ENCODE measurements around the gene E2F6.

Gene E2F6, protein sequence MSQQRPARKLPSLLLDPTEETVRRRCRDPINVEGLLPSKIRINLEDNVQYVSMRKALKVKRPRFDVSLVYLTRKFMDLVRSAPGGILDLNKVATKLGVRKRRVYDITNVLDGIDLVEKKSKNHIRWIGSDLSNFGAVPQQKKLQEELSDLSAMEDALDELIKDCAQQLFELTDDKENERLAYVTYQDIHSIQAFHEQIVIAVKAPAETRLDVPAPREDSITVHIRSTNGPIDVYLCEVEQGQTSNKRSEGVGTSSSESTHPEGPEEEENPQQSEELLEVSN

GRCh38 chr2:11465485-11466306, at the start of gene E2F6:
E2F6 (minus strand) TSS chr2:11466161; CDS start chr2:11465879, 282 bp downstream.
- DNase-seq = peak; percentile 89

DNA sequence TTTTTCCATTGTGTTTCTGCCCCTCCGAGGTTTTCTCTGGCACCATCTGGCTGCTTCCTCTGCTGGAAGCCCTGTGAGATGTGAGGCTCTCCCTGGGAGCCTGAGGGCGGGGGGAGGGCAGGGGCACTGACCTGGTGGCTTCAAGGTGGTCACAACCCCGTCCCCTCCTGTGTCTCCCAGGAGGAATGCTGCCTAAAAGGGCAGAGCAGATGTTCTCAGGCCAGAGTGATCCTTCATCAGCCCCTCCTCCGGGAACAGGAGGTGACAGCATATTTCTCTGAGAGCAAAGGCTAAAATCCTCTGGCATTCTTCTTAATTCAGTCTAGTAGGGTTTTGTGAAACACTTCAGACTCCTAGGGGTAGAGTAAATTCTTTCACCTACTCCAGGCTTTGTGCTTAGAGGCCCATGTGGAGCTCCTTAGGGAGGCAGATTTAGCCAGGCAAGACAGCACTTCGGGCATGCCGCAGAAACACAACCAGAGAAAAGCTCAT, 49.6 kb upstream of the E2F6 start:
- no peak for DNase-seq

GRCh38 chr2:11514904-11515303, 48.9 kb upstream of the E2F6 start:
- no peak for DNase-seq

DNA sequence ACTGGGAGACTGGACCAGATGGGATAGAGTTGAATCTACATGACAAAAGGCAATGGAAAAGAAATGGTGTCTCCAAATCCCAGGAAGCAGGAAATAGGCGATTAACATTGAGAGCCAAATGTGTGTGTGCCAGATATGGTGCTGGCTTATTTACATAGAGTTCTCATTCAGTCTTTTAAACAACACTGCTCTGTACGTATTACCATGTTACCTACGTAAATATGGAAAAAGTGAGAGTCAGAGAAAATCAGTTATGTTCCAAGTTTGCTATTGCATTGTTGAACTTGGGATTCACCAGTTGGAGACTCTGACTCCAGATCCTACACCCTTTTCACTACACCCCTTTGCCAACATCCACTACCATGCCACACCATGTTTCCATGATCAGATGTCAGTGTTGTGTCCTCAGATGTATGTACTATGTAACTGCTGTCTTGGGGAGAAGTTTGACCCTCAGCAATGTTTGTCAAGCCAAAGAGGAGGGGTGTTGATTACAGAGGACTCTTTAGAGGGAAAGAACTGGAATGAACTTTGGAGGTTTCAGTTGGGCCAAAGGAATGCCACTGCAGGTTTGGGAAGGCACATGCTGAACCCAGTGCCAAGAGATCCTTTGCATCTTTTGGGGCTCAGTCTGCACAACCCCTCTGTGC, 48.2 kb upstream of the E2F6 start:
- DNase-seq = no peak

- DNase-seq = no peak
These were observed 47.4 kb upstream of the E2F6 start for GRCh38 chr2:11513319-11513718.

GRCh38 chr2:11512431-11512830, 46.5 kb upstream of the E2F6 start:
- no peak for DNase-seq

DNA sequence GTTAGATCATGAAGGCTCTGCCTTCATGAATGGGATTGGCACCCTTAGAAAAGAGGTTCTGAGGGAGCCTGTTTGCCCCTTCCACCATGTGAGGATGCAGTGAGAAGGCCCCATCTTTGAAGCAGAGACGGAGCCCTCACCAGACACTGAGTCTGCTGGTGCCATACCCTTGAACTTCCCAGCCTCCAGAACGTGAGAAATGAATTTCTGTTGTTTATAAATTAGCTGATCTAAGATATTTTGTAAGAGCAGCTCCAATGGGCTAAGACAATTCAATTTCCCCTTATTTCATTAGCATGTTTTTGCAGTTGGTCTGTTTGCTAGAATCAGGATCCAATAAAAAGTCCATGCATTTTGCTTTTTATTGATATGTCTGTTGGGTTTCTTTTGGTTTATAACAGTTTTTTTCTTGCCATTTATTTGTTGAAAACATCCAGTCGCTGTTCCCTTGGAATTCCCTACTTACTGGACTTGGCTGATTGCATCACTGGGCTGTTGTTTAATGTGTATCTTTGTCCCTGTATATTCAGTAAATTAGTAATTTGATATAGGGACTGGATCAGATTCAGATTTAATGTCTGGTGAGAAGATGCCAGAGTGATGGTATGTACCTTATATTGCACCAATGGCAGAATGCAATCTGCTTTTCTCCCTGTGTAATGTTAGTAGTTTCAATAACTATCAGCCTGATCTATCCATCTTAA, 43.8 kb upstream of the E2F6 start:
- DNase-seq = no peak

DNA sequence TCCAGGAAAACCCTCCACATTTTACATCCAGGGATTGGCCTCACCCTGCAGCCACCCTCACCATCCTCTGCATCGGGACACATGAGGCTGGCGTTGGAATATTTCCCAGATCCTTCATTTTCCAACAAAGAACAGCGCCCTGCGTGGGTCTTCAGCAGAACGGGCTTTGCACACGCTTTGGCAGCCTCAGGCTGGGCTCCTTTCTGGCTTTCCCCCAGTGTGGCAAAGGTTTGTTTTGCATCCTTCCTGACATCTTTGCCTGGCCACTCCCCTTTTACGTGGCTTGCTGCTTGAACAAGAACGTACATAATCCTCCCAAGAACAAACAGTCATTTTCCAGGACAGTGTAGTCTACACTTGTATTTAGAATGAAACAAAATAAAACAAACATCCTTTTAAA, 42.3 kb upstream of the E2F6 start:
- no peak for DNase-seq

- no peak for DNase-seq
These were observed 41.6 kb upstream of the E2F6 start for GRCh38 chr2:11507517-11507916.

DNA sequence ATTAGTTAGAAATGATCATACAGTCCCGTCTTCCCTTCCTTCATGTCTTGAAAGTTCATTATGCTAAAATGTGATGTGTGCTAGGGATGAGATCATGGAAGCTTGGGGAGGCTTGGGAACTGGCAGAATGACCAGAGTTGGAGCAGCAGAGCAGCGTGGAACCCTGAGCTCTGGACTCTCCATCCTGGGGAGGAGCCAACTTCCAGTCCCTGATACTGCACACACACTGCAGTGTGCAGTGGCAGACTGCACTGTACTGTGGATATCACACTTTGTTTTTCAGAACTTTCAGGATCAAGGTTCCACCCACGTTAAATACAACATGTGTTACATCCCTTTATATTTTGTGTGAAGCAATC, 40.6 kb upstream of the E2F6 start:
- DNase-seq = no peak

GRCh38 chr2:11505652-11506610, 40.0 kb upstream of the E2F6 start:
- DNase-seq = no peak

DNA sequence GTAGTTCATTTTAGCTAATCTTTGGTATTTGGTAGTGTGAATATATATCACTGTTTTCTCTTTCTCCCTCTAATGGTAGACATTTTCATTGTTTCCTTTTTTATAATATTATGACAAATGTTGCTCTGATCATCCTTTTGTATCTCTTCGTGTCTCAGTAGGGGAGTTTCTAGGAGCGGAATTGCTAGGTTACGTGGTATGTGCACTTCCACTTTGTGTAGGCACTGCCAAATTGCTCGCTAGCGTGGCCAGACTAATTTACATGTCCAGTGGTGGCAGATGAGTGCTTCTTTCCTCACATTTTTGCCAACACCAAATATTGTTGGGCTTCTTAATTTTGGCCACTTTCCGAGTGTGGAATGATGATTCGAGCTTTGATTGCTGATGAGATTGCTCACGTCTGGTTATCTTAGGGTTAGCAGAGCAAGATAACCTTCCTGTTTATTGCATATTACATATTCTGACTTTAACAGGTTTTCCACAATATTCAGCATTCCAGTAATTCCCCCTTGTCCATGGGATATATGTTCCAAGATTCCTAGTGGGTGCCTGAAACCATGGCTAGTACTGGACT, 37.5 kb upstream of the E2F6 start:
- no peak for DNase-seq

DNA sequence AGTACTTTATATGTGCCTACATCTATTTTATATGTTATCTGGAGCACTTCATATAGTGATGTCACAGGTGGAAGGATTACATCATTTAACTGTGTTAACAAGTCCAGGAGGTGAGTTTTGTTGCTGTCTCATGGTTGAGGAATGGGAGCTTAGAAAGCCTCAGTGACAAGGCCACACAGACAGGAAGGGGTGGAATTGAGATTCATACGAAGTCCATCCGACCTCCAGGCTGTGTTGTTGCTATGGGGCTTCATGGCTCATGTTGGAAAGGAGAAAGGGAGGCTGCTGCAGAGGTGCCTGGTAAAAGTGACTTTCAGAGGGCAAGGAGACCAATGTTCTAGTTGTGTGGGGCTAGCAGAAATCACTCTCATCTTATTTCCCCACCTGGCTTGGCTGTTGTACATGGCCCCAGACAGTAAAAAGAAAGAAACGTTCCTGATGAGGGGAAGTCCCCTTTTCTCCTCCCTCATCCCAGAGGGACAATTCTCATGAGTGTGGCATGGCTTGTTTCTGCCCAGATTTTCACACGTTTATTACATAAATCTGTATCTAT, 36.9 kb upstream of the E2F6 start:
- DNase-seq = no peak

DNA sequence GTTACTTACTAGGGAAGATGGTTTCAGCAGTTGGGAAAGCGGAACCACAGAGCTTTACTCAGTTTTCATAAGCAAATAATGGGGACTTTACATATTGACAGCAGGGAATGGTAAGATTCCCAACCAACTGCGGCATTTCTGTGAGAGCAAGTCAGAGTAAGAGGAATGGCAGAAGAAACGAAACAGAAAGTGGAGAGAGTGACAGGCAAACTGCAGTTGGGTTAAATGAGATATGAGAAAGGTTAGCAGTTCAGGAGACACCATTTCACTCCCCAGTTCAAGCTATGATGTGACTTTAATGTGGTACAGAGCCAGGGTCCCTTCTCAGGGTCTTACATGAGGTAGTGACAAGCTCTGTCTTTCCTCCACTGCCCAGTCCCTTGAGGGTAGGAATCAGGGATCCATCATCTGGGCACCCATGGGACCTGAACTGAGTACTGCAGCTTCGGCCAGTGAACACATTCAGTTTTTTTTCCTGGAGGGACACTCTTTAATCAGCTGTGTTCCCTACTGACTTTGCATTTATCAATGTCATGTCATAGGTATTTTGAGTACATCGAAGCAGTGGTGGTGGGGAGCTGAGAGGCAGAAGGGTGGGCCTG, 34.8 kb upstream of the E2F6 start:
- no peak for DNase-seq

- DNase-seq = no peak
These were observed 33.3 kb upstream of the E2F6 start for GRCh38 chr2:11499081-11499743.

DNA sequence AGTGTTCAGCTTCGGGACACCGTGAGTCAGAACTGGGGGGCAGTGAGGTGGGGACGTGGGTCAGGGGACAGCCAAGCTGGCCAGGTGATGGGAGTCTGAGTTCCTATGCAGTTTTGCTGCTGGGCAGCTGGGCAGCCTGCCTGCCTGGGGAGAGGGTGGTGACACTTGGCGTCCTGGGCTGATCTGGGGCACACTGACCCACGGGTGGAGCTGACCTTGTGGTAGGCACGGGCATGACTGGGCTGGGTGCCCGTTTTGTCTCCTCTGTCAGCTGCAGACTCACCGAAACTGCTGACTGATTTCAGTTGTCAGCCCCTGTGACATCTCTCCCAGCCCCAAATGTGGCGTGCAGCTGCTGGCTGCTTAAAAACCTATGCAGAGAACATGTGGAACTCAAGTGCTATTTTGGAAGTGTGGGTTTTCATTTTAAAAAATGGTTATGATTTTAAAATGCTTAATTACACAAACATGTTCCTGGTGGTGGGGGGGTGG, 32.6 kb upstream of the E2F6 start:
- no peak for DNase-seq

DNA sequence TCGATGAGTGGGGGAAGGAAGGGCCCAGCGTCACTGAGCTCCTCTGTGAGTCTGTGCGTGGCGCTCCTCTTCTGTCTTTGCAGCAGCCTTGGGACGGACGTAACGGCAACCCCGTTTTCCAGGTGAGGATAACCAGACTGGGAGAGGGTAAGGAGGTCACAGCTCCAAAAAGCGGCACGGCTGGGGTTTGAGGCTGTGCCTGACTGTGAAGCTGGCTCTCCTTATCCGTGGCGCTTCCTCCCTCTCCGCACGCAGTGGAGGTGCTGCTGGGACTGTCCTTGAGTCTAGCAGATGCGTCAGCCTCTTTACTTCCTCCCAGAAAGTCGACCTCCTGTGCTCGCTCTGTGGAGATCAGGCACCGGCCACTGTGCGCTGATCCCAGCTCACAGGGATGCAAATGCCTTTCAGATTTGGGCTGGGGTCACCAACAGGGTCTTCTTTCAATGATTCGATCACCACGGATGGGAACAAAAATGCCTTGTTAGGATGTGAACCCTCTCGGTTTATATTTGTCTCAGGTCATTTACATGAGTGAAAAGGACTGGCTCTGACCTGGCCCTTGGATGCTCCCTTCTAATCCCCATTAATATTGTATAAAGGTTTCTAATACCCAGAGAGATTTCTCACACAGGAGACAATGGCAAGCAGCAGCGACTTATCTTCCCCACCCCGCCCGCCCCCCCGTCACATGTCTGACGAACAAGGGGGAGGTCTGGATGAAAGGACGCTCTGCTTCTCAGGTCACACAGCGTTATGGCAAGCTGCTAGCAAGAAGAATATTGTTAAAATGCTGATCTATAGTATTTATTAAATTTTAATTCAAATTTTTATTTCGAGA, 30.1 kb upstream of the E2F6 start:
- no peak for DNase-seq

GRCh38 chr2:11494310-11494709, 28.3 kb upstream of the E2F6 start:
- no peak for DNase-seq

GRCh38 chr2:11493282-11493681, 27.3 kb upstream of the E2F6 start:
- DNase-seq = no peak
